Body of pancreas (tissue), 4 donors: ENCODE data around the gene NEDD4.

Experiments used
- CTCF ChIP-seq, 7 experiments: fragments of 450-650 bp in 4 of 7; fragments of 200-600 bp in 3 of 7; sonication (generic) in 3 of 7; IDR thresholded peaks; one replicate each; pipeline ENCODE4 v1.5.1; 2016 to 2019; ENCODE audit warnings: antibody characterized with exemption in 7 of 7
- POLR2A ChIP-seq, 3 donors: fragments of 450-650 bp; IDR thresholded peaks; one replicate each; pipeline ENCODE4 v1.6.1; 2016; ENCODE audit warnings: antibody characterized with exemption in 3 of 3, mild to moderate bottlenecking in 2 of 3

- no peak for TF ChIP-seq CTCF (IDR thresholded peaks at IDR 0.05)
- no peak for TF ChIP-seq POLR2A (IDR thresholded peaks at IDR 0.05)
Observed at GRCh38 chr15:56016281-56016680, 22.9 kb upstream of the NEDD4 start.
